Fibroblast of skin of left quadriceps (primary cell): ENCODE data around the gene NENF.

Experiments used
- DNase-seq, 2 experiments: peaks; one replicate each; pipeline ENCODE4 v3.0.0-alpha.2; 2013; ENCODE audit warnings: low read depth in 2 of 2

The NENF gene

GRCh38 chr1:212481438-212481767 lies 48.7 kb downstream of the NENF start:
- no peak for DNase-seq

- DNase-seq, result no peak
These were observed 49.4 kb downstream of the NENF start for GRCh38 chr1:212482006-212482636.

GRCh38 chr1:212482637-212483441 lies 50.1 kb downstream of the NENF start:
- no peak for DNase-seq

- peak; percentile 24 to 36 for DNase-seq
These were observed 52.2 kb downstream of the NENF start for GRCh38 chr1:212484701-212485570.

- no peak for DNase-seq
These were observed 52.8 kb downstream of the NENF start for GRCh38 chr1:212485571-212485912.

- peak; percentile 28 to 29 for DNase-seq
These were observed 53.3 kb downstream of the NENF start for GRCh38 chr1:212485913-212486618.

- no peak for DNase-seq
These were observed 53.9 kb downstream of the NENF start for GRCh38 chr1:212486619-212486975.

- no peak for DNase-seq
These were observed 54.6 kb downstream of the NENF start for GRCh38 chr1:212487286-212487685.

GRCh38 chr1:212487774-212488435 lies 55.2 kb downstream of the NENF start:
- no peak for DNase-seq

GRCh38 chr1:212488436-212489283 lies 55.9 kb downstream of the NENF start:
- DNase-seq, result no peak

GRCh38 chr1:212489284-212489859 lies 56.7 kb downstream of the NENF start:
- DNase-seq, result no peak

GRCh38 chr1:212490276-212490675 lies 57.6 kb downstream of the NENF start:
- DNase-seq, result no peak

GRCh38 chr1:212491454-212491853 lies 58.7 kb downstream of the NENF start:
- DNase-seq, result no peak
